SH-SY5Y (cell line): ENCODE measurements around the gene TMEM235.

Source experiments
- GATA2 ChIP-seq: IDR thresholded peaks from 2 replicates; pipeline ENCODE4 v1.6.1; 2011; ENCODE audit warnings: mild to moderate bottlenecking, low read depth, low read length
- GATA3 ChIP-seq: IDR thresholded peaks from 2 replicates; pipeline ENCODE4 v1.6.1; 2011; ENCODE audit warnings: low read depth, mild to moderate bottlenecking, low read length, moderate library complexity

DNA sequence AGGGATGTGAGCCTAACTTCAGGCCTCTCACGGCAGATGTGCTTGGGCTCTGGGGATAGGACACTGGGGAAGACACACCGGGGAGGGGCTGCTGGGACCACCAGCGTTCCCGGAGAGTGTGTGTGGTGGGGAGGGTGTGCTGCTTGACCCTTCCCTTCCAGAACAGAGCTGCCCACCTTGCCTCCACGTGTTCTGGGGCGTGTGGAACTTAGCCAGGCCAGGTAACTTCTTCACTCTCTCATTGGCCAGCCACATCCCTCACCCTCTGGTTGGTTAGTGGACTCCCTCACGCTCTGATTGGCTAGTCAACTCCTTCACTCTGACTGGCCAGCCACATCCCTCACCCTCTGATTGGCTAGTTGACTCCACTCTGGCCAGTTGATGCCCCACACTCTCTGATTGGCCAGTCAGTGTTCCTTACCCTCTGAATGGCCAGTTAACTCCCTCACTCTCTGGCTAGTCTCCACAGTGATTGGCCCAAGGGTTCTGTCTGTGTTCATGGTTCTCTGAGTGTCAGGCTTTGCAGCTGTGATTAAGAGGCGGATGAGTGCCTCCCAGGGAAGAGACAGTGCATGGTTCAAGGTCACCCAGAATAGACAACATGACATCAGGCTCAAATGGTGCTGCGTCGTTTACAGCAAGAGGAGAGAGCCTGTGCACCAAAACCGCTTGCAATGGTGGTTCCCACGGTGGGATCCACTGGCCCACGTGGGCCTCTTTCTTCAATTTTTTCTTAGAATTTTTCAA, 10.0 kb downstream of the TMEM235 start:
- TF ChIP-seq GATA2 (no peak), GATA3 (no peak)
